Hepatocyte (in vitro differentiated cells): ENCODE measurements around the gene WAPL. TPM values are rescaled to one million over a fixed set of nuclear protein-coding genes. Genes with fewer than 3 reads are reported as not detected.

Source experiments
- DNase-seq: peaks from one replicate; pipeline ENCODE4 v3.0.0-alpha.2; 2016; ENCODE audit warnings: low spot score
- H2AFZ ChIP-seq: fragments of 200-600 bp; sonication (generic); 2 replicates; pipeline ENCODE4 v1.6.0; 2016; ENCODE audit warnings: antibody characterized with exemption, mild to moderate bottlenecking
- H3K27ac ChIP-seq: fragments of 200-600 bp; sonication (generic); 2 replicates; pipeline ENCODE4 v1.5.1; 2016; ENCODE audit warnings: mild to moderate bottlenecking
- H3K27me3 ChIP-seq: fragments of 200-600 bp; sonication (generic); 2 replicates; pipeline ENCODE4 v1.6.1; 2016
- H3K36me3 ChIP-seq: fragments of 200-600 bp; sonication (generic); replicated peaks from 2 replicates; pipeline ENCODE4 v1.5.1; 2016; ENCODE audit warnings: low read depth; ENCODE audit not compliant: insufficient read depth
- H3K4me1 ChIP-seq: fragments of 200-600 bp; sonication (generic); 2 replicates; pipeline ENCODE4 v1.5.1; 2016; ENCODE audit warnings: mild to moderate bottlenecking, moderate library complexity; ENCODE audit not compliant: insufficient read depth
- H3K4me2 ChIP-seq: fragments of 200-600 bp; sonication (generic); 2 replicates; pipeline ENCODE4 v1.6.0; 2016
- H3K4me3 ChIP-seq: fragments of 200-600 bp; sonication (generic); 2 replicates; pipeline ENCODE4 v1.5.1; 2016; ENCODE audit warnings: mild to moderate bottlenecking
- H3K79me2 ChIP-seq: fragments of 200-600 bp; sonication (generic); 2 replicates; pipeline ENCODE4 v1.6.0; 2017; ENCODE audit warnings: mild to moderate bottlenecking
- H3K9me2 ChIP-seq: fragments of 200-600 bp; sonication (generic); replicated peaks from 2 replicates; pipeline ENCODE4 v1.6.0; 2017; ENCODE audit warnings: mild to moderate bottlenecking; ENCODE audit not compliant: insufficient read depth
- H3K9me3 ChIP-seq: fragments of 200-600 bp; sonication (generic); 2 replicates; pipeline ENCODE4 v1.5.1; 2016; ENCODE audit warnings: low read depth, mild to moderate bottlenecking
- H4K20me1 ChIP-seq: fragments of 200-600 bp; sonication (generic); 2 replicates; pipeline ENCODE4 v1.6.0; 2016; ENCODE audit warnings: mild to moderate bottlenecking; ENCODE audit not compliant: insufficient read depth, poor library complexity, severe bottlenecking
- CTCF ChIP-seq: fragments of 200-600 bp; sonication (generic); IDR thresholded peaks from 2 replicates; pipeline ENCODE4 v1.5.1; 2016; ENCODE audit warnings: antibody characterized with exemption, mild to moderate bottlenecking; ENCODE audit not compliant: poor library complexity
- EZH2 ChIP-seq: fragments of 200-600 bp; sonication (generic); IDR thresholded peaks from 2 replicates; pipeline ENCODE4 v1.6.1; 2016; ENCODE audit warnings: antibody characterized with exemption, mild to moderate bottlenecking, borderline replicate concordance
- EZH2phosphoT487 ChIP-seq: fragments of 200-600 bp; sonication (generic); IDR thresholded peaks from one replicate; pipeline ENCODE4 v1.6.1; 2018; ENCODE audit warnings: antibody characterized with exemption, mild to moderate bottlenecking, low read depth, moderate library complexity; ENCODE audit not compliant: unreplicated experiment, severe bottlenecking
- WGBS: methylation state at CpG from one replicate; pipeline ENCODE4 v1.1.6; 2016; ENCODE audit warnings: low lambda C conversion rate; ENCODE audit errors: missing lambda C conversion rate; 5-methylcytosine and 5-hydroxymethylcytosine counted together
- polyA plus RNA-seq: library from polyadenylated mRNA; unstranded; fragments of >200 nt; fragmentation: Nextera tagmentation; extraction: Ambion mirVana; gene quantifications from 2 replicates; pipeline ENCODE4 v1.2.1, GENCODE V29; 2016
- total RNA-seq: library from RNA; depleted of rRNA; stranded (reverse); fragments of >200 nt; gene quantifications from 2 replicates; pipeline ENCODE4 v1.2.3, GENCODE V29; 2014

WAPL gene
- total and polyA plus RNA-seq, 2 experiments from 2014 or later = 19.4 to 41.4 TPM

- H3K9me2 ChIP-seq = no peaks in the 10 kb centered on the region
- no peaks in the 10 kb centered on the region for H4K20me1 ChIP-seq
- no peaks in the 10 kb centered on the region for H3K9me3 ChIP-seq
- no peaks in the 10 kb centered on the region for H3K4me1 ChIP-seq
- H3K4me3 ChIP-seq = no peak overlapping the region
- H3K27me3 ChIP-seq = peaks cover 20% of the 10 kb centered on the region
- no peak overlapping the region for H3K4me2 ChIP-seq
- no peak overlapping the region for H2AFZ ChIP-seq
- no peak for TF ChIP-seq EZH2
- no peak for TF ChIP-seq EZH2phosphoT487
- TF ChIP-seq CTCF = no peak
- 84% methylated on average over 10 of the region's 10 CpGs for WGBS
- H3K36me3 ChIP-seq = no peaks in the 10 kb centered on the region
- H3K27ac ChIP-seq = no peak overlapping the region
- DNase-seq = no peak
- H3K79me2 ChIP-seq = no peaks in the 10 kb centered on the region
Observed at GRCh38 chr10:86393862-86394455, 127.6 kb downstream of the WAPL start.

- Histone ChIP-seq H3K36me3 (no peaks in the 10 kb centered on the region), H3K79me2 (no peaks in the 10 kb centered on the region), H4K20me1 (no peaks in the 10 kb centered on the region), H3K9me3 (no peaks in the 10 kb centered on the region), H3K4me3 (no peak overlapping the region), H3K4me1 (no peaks in the 10 kb centered on the region), H3K27me3 (peaks cover 21% of the 10 kb centered on the region), H3K27ac (no peak overlapping the region), H3K4me2 (no peak overlapping the region), H3K9me2 (no peaks in the 10 kb centered on the region), H2AFZ (no peak overlapping the region)
- WGBS = 83% methylated on average over 9 of the region's 9 CpGs
- no peak for TF ChIP-seq EZH2phosphoT487
- TF ChIP-seq EZH2 = no peak
- TF ChIP-seq CTCF = no peak
- DNase-seq = no peak
Observed at GRCh38 chr10:86393362-86393761, 128.2 kb downstream of the WAPL start.

GRCh38 chr10:86392723-86393094 lies 128.9 kb downstream of the WAPL start:
- DNase-seq = no peak
- Histone ChIP-seq H3K4me1 (no peaks in the 10 kb centered on the region), H3K27ac (no peak overlapping the region), H3K27me3 (peaks cover 28% of the 10 kb centered on the region), H3K79me2 (no peaks in the 10 kb centered on the region), H3K36me3 (no peaks in the 10 kb centered on the region), H3K9me3 (no peaks in the 10 kb centered on the region), H3K4me2 (no peak overlapping the region), H3K4me3 (no peak overlapping the region), H2AFZ (no peak overlapping the region), H4K20me1 (no peaks in the 10 kb centered on the region), H3K9me2 (no peaks in the 10 kb centered on the region)
- 84% methylated on average over 7 of the region's 7 CpGs for WGBS
- TF ChIP-seq CTCF (no peak), EZH2phosphoT487 (no peak)
